HepG2 (cell line): ENCODE results near the gene AUNIP. TPM values are rescaled to one million over a fixed set of nuclear protein-coding genes. Genes with fewer than 3 reads are reported as not detected.
A peak's percentile ranks its signal among the peaks of the same experiment; 100 is the strongest.

ENCODE experiments used
- ELF3 ChIP-seq: IDR thresholded peaks from 2 replicates; pipeline ENCODE4 v1.6.1; 2016; ENCODE audit warnings: missing genetic modification reagents, missing compliant biosample characterization
- HNF1B ChIP-seq: sonication (generic); formaldehyde crosslinking; IDR thresholded peaks from 2 replicates; pipeline ENCODE4 v1.5.1; 2020; ENCODE audit warnings: mild to moderate bottlenecking, moderate library complexity, missing genetic modification reagents
- ISL2 ChIP-seq: sonication (generic); formaldehyde crosslinking; IDR thresholded peaks from 2 replicates; pipeline ENCODE4 v1.5.0; 2020; ENCODE audit warnings: missing genetic modification reagents
- JUN ChIP-seq: sonication (generic); formaldehyde crosslinking; IDR thresholded peaks from 2 replicates; pipeline ENCODE4 v1.4.0; 2020; ENCODE audit warnings: mild to moderate bottlenecking, missing genetic modification reagents
- MED13 ChIP-seq: sonication (generic); formaldehyde crosslinking; IDR thresholded peaks from 2 replicates; pipeline ENCODE4 v1.5.0; 2020; ENCODE audit warnings: missing genetic modification reagents
- PRMT3 ChIP-seq: sonication (generic); formaldehyde crosslinking; IDR thresholded peaks from 2 replicates; pipeline ENCODE4 v1.8.1; 2022; ENCODE audit warnings: low read depth, mild to moderate bottlenecking, moderate library complexity, missing genetic modification reagents, borderline replicate concordance
- SALL2 ChIP-seq: sonication (generic); formaldehyde crosslinking; IDR thresholded peaks from 2 replicates; pipeline ENCODE4 v1.8.1; 2023; ENCODE audit warnings: mild to moderate bottlenecking, missing genetic modification reagents, inconsistent platforms
- SAP130 ChIP-seq: IDR thresholded peaks from 2 replicates; pipeline ENCODE4 v1.6.1; 2016; ENCODE audit warnings: low read depth
- SKIL ChIP-seq: sonication (generic); formaldehyde crosslinking; IDR thresholded peaks from 2 replicates; pipeline ENCODE4 v1.8.0; 2022; ENCODE audit warnings: missing genetic modification reagents, mild to moderate bottlenecking, moderate library complexity, borderline replicate concordance
- ZFP90 ChIP-seq: sonication (generic); formaldehyde crosslinking; IDR thresholded peaks from 2 replicates; pipeline ENCODE4 v1.8.0; 2022; ENCODE audit warnings: missing genetic modification reagents, mild to moderate bottlenecking, inconsistent platforms, borderline replicate concordance
- ZNF24 ChIP-seq: fragments of 450-650 bp; IDR thresholded peaks from 2 replicates; pipeline ENCODE4 v1.6.1; 2017; ENCODE audit warnings: antibody characterized with exemption, mild to moderate bottlenecking
- ZNF276 ChIP-seq: sonication (generic); formaldehyde crosslinking; IDR thresholded peaks from 2 replicates; pipeline ENCODE4 v1.4.0; 2020; ENCODE audit warnings: mild to moderate bottlenecking, low read depth, missing genetic modification reagents
- ZNF281 ChIP-seq: sonication (generic); formaldehyde crosslinking; IDR thresholded peaks from 2 replicates; pipeline ENCODE4 v1.4.0; 2020; ENCODE audit warnings: missing genetic modification reagents, borderline replicate concordance
- ZNF441 ChIP-seq: sonication (generic); formaldehyde crosslinking; IDR thresholded peaks from 2 replicates; pipeline ENCODE4 v1.7.0; 2021; ENCODE audit warnings: missing genetic modification reagents, borderline replicate concordance
- ZNF460 ChIP-seq: sonication (generic); formaldehyde crosslinking; IDR thresholded peaks from 2 replicates; pipeline ENCODE4 v1.5.1; 2020; ENCODE audit warnings: missing genetic modification reagents, mild to moderate bottlenecking, borderline replicate concordance
- ZNF556 ChIP-seq: sonication (generic); formaldehyde crosslinking; IDR thresholded peaks from 2 replicates; pipeline ENCODE4 v1.4.0; 2020; ENCODE audit warnings: mild to moderate bottlenecking, missing genetic modification reagents, borderline replicate concordance
- polyA plus RNA-seq, 8 experiments: library from polyadenylated mRNA; depleted of rRNA in 3 of 8; stranded (reverse) in 7 of 8; unstranded in 1 of 8; fragments of >200 nt; fragmentation: Illumina TruSeq in 4 of 8; extraction: Trizol in 4 of 8; gene quantifications; 2 replicates each; pipeline versions ENCODE4 v1.2.1 to v1.2.3, GENCODE V29; 2011 to 2016; ENCODE audit warnings: low read depth in 4 of 8, missing spikeins in 1 of 8, mixed read lengths in 1 of 8; ENCODE audit not compliant: insufficient read depth in 1 of 8
- total RNA-seq, 5 experiments: library from RNA; depleted of rRNA; stranded (reverse); fragments of >200 nt; fragmentation: Illumina TruSeq; extraction: Trizol; gene quantifications; 2 replicates each; pipeline ENCODE4 v1.2.3, GENCODE V29; 2016; ENCODE audit warnings: low read depth in 1 of 5

The AUNIP gene
- total and polyA plus RNA-seq, 2 of the 13 experiments (the other 11 are each of a cell fraction or from before 2014, with no cell fraction given), result 3.8 to 12.3 TPM

GRCh38 chr1:25905680-25906643 lies 46.7 kb upstream of the AUNIP start, which contains the start of gene STMN1 (continued):
- TF ChIP-seq ZFP90 (CRISPR knock-in tag), result no peak
- TF ChIP-seq SALL2 (CRISPR knock-in tag), result peak; percentile 47; the same call in 1 of the 2 replicates
- TF ChIP-seq ISL2 (CRISPR knock-in tag), result peak; percentile 45
- TF ChIP-seq JUN (CRISPR knock-in tag), result no peak
- peak; percentile 76; the same call in 1 of the 2 replicates for TF ChIP-seq ZNF281 (CRISPR knock-in tag)
- 0 out of 2 replicates have a peak, but pooled peaks have one; percentile 26 for TF ChIP-seq ZNF441
- TF ChIP-seq ZNF460 (CRISPR knock-in tag), result no peak
- no peak for TF ChIP-seq ZNF276 (CRISPR knock-in tag)
- peak; percentile 58; the same call in 1 of the 2 replicates for TF ChIP-seq ZNF556 (CRISPR knock-in tag)
- 0 out of 2 replicates have a peak, but pooled peaks have one; percentile 26 for TF ChIP-seq HNF1B (CRISPR knock-in tag)
- TF ChIP-seq SAP130 (CRISPR knock-in tag), result peak; percentile 84
- TF ChIP-seq MED13 (CRISPR knock-in tag), result no peak
- TF ChIP-seq ELF3, result no peak
- no peak for TF ChIP-seq PRMT3
- TF ChIP-seq ZNF24, result no peak
- TF ChIP-seq SKIL (CRISPR knock-in tag), result no peak
